Parathyroid adenoma (tissue), 2 donors: ENCODE measurements around the gene TAPBPL.
"Not testable (repeated sequence)": the region's sequence is repeated elsewhere in the genome, so short reads cannot be mapped to it uniquely, and the experiment has no call there.

Experiments used
- H2AFZ ChIP-seq: fragments of 300-600 bp; sonication (generic); one replicate; pipeline ENCODE4 v1.7.0; 2017; ENCODE audit warnings: antibody characterized with exemption, mild to moderate bottlenecking
- H3K27ac ChIP-seq: fragments of 300-600 bp; sonication (generic); one replicate; pipeline ENCODE4 v1.7.0; 2017
- H3K27me3 ChIP-seq: fragments of 300-600 bp; sonication (generic); one replicate; pipeline ENCODE4 v1.7.0; 2017; ENCODE audit warnings: low read length; ENCODE audit not compliant: control insufficient read depth, insufficient read depth
- H3K36me3 ChIP-seq: fragments of 300-600 bp; sonication (generic); one replicate; pipeline ENCODE4 v1.7.0; 2017; ENCODE audit warnings: low read length; ENCODE audit not compliant: control insufficient read depth, insufficient read depth
- H3K4me1 ChIP-seq: fragments of 300-600 bp; sonication (generic); one replicate; pipeline ENCODE4 v1.7.0; 2017; ENCODE audit warnings: control low read depth
- H3K4me2 ChIP-seq: fragments of 300-600 bp; sonication (generic); one replicate; pipeline ENCODE4 v1.7.0; 2017; ENCODE audit warnings: low read length
- H3K4me3 ChIP-seq: fragments of 300-600 bp; sonication (generic); one replicate; pipeline ENCODE4 v1.7.0; 2017; ENCODE audit warnings: low read depth, low read length
- H3K79me2 ChIP-seq: fragments of 300-600 bp; sonication (generic); one replicate; pipeline ENCODE4 v1.7.0; 2017; ENCODE audit warnings: control low read depth
- H3K9ac ChIP-seq: fragments of 300-600 bp; sonication (generic); one replicate; pipeline ENCODE4 v1.7.0; 2017; ENCODE audit warnings: mild to moderate bottlenecking
- H3K9me3 ChIP-seq: fragments of 300-600 bp; sonication (generic); one replicate; pipeline ENCODE4 v1.7.0; 2017; ENCODE audit warnings: low read length; ENCODE audit not compliant: control insufficient read depth
- TF ChIP-seq, protein P1 (sequence below): fragments of 300-600 bp; sonication (generic); IDR thresholded peaks from one replicate; pipeline ENCODE4 v1.7.0; 2017; ENCODE audit warnings: antibody characterized with exemption, mild to moderate bottlenecking
- donor health status: primary hyperparathyroidism.

The TAPBPL gene

DNA sequence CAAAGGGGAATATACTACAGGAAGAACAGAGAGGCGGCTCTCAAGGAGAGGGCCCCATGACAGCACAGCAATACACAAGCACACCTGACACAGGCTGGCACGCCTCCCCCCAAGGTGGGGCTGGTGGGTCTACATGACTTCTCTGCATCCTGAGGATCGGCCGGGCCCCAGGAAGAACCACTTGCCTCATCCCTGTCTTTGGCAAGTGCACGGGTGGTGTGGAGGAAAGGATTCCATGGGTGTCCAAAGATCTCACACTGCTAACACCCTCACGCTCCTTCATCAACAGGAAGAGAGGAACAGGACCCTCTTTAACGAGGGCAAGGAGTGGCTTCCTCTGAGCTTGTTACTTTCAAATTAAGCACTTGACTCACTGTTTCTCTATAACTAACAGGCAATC is 11.4 kb downstream of the TAPBPL start:
- Histone ChIP-seq H3K4me1 (no peaks in the 10 kb centered on the region), H3K27me3 (no peaks in the 10 kb centered on the region), H3K79me2 (no peaks in the 10 kb centered on the region), H3K4me2 (no peak overlapping the region), H3K36me3 (no peaks in the 10 kb centered on the region), H3K9ac (no peak overlapping the region), H3K4me3 (no peak overlapping the region), H3K27ac (no peak overlapping the region), H3K9me3 (no peaks in the 10 kb centered on the region), H2AFZ (no peak overlapping the region)
- TF ChIP-seq, protein P1, sequence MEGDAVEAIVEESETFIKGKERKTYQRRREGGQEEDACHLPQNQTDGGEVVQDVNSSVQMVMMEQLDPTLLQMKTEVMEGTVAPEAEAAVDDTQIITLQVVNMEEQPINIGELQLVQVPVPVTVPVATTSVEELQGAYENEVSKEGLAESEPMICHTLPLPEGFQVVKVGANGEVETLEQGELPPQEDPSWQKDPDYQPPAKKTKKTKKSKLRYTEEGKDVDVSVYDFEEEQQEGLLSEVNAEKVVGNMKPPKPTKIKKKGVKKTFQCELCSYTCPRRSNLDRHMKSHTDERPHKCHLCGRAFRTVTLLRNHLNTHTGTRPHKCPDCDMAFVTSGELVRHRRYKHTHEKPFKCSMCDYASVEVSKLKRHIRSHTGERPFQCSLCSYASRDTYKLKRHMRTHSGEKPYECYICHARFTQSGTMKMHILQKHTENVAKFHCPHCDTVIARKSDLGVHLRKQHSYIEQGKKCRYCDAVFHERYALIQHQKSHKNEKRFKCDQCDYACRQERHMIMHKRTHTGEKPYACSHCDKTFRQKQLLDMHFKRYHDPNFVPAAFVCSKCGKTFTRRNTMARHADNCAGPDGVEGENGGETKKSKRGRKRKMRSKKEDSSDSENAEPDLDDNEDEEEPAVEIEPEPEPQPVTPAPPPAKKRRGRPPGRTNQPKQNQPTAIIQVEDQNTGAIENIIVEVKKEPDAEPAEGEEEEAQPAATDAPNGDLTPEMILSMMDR, result no peak

DNA sequence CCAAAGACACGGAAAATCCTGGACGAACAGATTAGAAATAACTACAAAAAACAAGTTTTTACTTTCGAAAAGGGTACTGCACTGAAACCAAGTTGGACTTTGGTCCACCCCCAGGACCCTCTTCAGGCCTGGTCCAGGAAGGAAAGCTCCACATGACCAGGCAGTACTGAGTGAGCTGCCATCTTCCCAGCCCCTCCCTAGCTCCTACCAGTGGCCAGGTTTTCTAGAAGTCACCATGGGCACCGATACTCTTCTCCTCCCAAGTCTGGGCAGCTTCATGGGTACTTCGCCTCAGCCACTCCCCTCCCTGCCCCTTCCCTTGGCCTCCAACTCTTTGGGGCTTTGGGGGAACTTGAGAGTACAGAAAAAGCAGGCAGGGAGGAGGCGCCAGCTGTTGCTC is 12.0 kb downstream of the TAPBPL start:
- TF ChIP-seq, protein P1, result no peak
- H3K9ac ChIP-seq, result no peak overlapping the region
- no peak overlapping the region for H3K27ac ChIP-seq
- no peak overlapping the region for H3K4me2 ChIP-seq
- H3K4me3 ChIP-seq, result no peak overlapping the region
- H3K9me3 ChIP-seq, result no peaks in the 10 kb centered on the region
- no peaks in the 10 kb centered on the region for H3K4me1 ChIP-seq
- no peaks in the 10 kb centered on the region for H3K36me3 ChIP-seq
- H3K27me3 ChIP-seq, result no peaks in the 10 kb centered on the region
- no peaks in the 10 kb centered on the region for H3K79me2 ChIP-seq
- no peak overlapping the region for H2AFZ ChIP-seq

DNA sequence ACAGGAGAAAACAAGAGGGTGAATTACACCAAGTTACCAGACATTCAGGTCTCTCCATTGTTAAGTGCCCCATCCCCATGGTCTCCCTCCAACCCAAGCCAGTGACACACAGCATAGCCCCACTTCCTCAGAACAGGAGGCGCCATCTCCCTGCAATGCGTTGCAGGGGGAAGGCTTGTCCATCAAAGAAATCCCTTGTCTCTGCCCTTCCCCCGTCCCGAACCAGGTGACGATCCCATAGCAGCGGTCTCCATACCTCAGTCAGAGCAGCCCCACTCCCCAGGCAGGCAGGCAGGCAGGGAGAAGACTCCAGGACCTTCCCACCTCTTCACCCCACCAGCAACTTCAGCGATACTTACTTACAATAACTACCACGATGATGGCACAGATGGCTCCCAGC is 12.7 kb downstream of the TAPBPL start:
- Histone ChIP-seq H3K27ac (no peak overlapping the region), H3K4me2 (no peak overlapping the region), H3K27me3 (no peaks in the 10 kb centered on the region), H3K36me3 (no peaks in the 10 kb centered on the region), H3K9ac (no peak overlapping the region), H3K9me3 (no peaks in the 10 kb centered on the region), H3K79me2 (no peaks in the 10 kb centered on the region), H3K4me3 (no peak overlapping the region), H3K4me1 (peaks cover 6% of the 10 kb centered on the region), H2AFZ (no peak overlapping the region)
- TF ChIP-seq, protein P1, result no peak

DNA sequence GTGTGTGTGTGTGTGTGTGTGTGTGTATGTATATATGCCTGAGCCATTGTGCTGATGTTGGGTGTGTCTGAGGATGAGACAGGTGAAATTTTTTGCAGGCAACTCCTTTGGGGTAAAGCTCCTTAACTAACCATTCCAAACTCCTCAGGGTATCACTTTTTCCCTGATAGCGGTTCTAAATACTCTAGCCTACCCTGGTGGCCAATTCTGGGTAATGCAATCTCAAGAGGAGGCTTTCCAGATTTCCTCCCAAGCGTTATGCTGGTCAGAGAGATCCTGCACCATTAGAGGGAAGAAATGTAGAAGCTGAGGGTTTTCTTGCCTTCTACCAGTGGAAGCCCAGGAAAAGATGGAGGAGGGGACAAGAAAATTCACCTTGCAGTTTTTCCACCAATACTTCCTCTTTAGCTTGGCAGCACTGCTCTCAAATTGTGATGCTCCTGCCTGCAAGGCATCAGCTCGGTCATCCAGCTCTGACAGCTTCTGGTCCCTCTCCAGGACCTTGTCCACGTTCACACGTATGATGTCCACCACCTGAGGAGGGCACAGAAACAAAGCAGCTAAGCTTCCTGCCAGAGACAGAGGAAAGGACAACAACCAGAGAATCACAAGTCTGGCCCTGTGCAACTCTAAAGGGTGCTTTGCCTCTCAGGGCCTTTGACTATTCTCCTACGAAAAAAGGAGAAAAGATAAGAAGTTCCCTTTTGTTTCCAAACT is 13.8 kb downstream of the TAPBPL start:
- Histone ChIP-seq H3K4me1 (peaks cover 10% of the 10 kb centered on the region), H3K4me2 (no peak overlapping the region), H3K9ac (no peak overlapping the region), H3K4me3 (no peak overlapping the region), H3K79me2 (no peaks in the 10 kb centered on the region), H3K27ac (no peak overlapping the region), H3K36me3 (no peaks in the 10 kb centered on the region), H3K27me3 (no peaks in the 10 kb centered on the region), H3K9me3 (no peaks in the 10 kb centered on the region), H2AFZ (no peak overlapping the region)
- TF ChIP-seq, protein P1, result peak; percentile 95

DNA sequence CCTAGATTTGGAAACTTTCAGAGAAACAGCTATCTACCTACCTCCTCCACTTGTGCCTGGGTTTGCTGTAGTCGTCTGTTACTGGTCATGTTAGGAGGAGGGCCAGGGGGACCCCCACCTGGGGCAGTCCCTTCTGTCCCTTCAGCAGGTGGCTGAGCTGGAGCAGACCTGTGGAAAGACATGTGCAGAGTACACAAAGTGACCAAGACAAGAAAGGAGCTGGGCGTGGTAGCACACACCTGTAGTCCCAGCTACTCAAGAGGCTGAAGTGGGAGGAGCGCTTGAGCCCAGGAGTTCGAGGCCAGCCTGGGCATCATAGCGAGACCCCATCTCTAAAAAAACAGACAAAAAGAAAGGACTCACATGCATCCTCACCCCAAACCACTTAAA is 14.3 kb downstream of the TAPBPL start:
- no peak overlapping the region for H3K4me2 ChIP-seq
- H3K4me1 ChIP-seq, result peaks cover 12% of the 10 kb centered on the region
- no peak overlapping the region for H3K9ac ChIP-seq
- TF ChIP-seq, protein P1, result no peak
- H3K79me2 ChIP-seq, result no peaks in the 10 kb centered on the region
- H3K9me3 ChIP-seq, result no peaks in the 10 kb centered on the region
- no peaks in the 10 kb centered on the region for H3K27me3 ChIP-seq
- no peak overlapping the region for H2AFZ ChIP-seq
- no peak overlapping the region for H3K4me3 ChIP-seq
- H3K27ac ChIP-seq, result no peak overlapping the region
- H3K36me3 ChIP-seq, result no peaks in the 10 kb centered on the region

DNA sequence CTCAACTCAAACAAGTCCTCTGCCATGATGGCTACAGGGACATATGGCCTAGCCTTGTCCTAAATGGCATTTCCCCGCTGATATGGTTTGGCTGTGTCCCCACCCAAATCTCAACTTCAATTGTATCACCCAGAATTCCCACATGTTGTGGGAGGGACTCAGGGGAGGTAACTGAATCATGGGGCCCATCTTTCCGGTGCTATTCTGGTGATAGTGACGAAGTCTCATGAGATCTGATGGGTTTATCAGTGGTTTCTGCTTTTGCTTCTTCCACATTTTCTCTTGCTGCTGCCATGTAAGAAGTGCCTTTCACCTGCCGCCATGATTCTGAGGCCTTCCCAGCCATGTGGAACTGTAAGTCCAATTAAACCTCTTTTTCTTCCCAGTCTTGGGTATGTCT is 14.9 kb downstream of the TAPBPL start:
- H3K9ac ChIP-seq, H3K9me3 ChIP-seq, H3K27ac ChIP-seq, H3K36me3 ChIP-seq, H3K79me2 ChIP-seq, H3K4me2 ChIP-seq, H3K4me3 ChIP-seq, H3K27me3 ChIP-seq, H2AFZ ChIP-seq: not testable (repeated sequence)
- peaks cover 13% of the 10 kb centered on the region for H3K4me1 ChIP-seq

DNA sequence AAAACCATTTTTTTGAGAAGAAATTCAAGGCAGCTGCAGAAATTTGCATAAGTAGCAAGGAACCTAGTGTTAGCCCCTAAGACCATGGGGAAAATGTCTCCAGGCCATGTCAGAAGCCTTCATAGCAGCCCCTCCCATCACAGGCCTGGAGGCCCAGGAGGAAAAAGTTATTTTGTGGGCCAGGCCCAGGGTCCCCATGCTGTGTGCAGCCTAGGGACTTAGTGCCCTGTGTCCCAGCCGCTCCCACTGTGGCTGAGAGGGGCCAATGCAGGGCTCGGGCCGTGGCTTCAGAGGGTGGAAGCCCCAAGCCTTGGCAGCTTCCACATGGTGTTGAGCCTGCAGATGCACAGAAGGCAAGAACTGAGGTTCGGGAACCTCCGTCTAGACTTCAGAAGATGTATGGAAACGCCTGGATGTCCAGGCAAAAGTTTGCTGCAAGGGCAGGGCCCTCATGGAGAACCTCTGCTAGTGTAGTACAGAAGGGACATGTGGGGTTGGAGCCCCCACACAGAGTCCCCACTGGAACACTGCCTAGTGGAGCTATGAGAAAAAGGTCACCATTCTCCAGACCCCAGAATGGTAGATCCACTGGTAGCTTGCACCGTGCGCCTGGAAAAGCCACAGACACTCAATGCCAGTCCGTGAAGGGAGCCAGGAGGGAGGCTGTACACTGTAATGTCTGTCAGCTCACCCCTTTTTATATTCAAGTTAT is 15.9 kb downstream of the TAPBPL start:
- H3K9ac ChIP-seq, H3K9me3 ChIP-seq, H3K36me3 ChIP-seq, H2AFZ ChIP-seq, H3K27me3 ChIP-seq, H3K4me2 ChIP-seq, H3K27ac ChIP-seq, H3K4me3 ChIP-seq, H3K79me2 ChIP-seq: not testable (repeated sequence)
- peaks cover 13% of the 10 kb centered on the region for H3K4me1 ChIP-seq
